Stimulated activated CD4-positive, alpha-beta T cell treated with anti-CD3 and anti-CD28 coated beads, Interleukin-4, amount 100 ng/mL, for 1 hour (primary cell): Measurements from ENCODE around the gene CNOT3.

Source experiments
- DNase-seq: peaks from one replicate; pipeline ENCODE4 v3.0.0-alpha.2; 2020

CNOT3 gene

GRCh38 chr19:54196536-54196935 is 59.0 kb downstream of the CNOT3 start:
- no peak for DNase-seq

- no peak for DNase-seq
Observed at GRCh38 chr19:54197121-54197520, 59.6 kb downstream of the CNOT3 start.

DNA sequence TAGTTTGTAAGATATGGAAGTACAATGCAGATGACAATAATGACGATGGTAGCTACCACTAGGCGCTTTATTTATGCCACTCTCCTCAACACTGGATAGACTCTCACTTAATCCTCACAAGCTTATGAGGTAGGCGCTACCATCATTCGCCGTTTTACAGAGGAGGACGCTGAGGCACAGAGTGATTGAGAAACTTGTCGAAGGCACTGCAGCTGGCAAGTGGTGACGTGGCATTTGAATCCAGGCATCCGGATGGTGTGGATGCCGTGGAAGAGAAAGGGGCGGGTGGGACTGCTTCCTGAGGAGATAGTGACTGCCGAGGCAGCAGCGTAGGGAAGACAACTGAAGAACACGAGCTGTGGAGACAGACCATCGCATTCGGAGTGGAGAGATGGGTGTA is 61.8 kb downstream of the CNOT3 start:
- no peak for DNase-seq

DNA sequence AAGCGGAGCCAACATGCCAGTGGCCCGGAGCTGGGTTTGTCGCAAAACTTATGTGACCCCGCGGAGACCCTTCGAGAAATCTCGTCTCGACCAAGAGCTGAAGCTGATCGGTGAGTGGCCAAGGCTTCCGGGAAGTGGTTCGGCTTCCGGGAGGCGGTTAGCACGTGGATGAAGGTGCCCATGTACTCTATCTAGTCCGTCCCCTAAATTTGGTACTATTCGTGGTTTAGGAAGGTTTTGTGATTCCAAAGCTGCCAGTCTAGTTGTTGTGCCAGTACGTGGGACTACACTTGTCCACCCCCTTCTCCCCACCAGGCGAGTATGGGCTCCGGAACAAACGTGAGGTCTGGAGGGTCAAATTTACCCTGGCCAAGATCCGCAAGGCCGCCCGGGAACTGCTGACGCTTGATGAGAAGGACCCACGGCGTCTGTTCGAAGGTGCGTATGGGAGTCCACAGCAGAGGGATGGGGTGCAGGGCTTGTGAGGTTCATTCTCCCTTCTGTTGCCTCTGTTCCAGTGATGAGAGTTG is 63.7 kb downstream of the CNOT3 start:
- DNase-seq = no peak

- no peak for DNase-seq
Observed at GRCh38 chr19:54201980-54202379, 64.4 kb downstream of the CNOT3 start.

- DNase-seq = no peak
Observed at GRCh38 chr19:54203151-54203611, 65.6 kb downstream of the CNOT3 start.

- no peak for DNase-seq
Observed at GRCh38 chr19:54204767-54205468, 67.4 kb downstream of the CNOT3 start.
